Measurements from ENCODE around the gene RPL26. TPM values are rescaled to one million over a fixed set of nuclear protein-coding genes. Genes with fewer than 3 reads are reported as not detected.

The RPL26 gene
- total and polyA plus RNA-seq, 5 donors = 912 to 2,058 (median 1,093) TPM

DNA sequence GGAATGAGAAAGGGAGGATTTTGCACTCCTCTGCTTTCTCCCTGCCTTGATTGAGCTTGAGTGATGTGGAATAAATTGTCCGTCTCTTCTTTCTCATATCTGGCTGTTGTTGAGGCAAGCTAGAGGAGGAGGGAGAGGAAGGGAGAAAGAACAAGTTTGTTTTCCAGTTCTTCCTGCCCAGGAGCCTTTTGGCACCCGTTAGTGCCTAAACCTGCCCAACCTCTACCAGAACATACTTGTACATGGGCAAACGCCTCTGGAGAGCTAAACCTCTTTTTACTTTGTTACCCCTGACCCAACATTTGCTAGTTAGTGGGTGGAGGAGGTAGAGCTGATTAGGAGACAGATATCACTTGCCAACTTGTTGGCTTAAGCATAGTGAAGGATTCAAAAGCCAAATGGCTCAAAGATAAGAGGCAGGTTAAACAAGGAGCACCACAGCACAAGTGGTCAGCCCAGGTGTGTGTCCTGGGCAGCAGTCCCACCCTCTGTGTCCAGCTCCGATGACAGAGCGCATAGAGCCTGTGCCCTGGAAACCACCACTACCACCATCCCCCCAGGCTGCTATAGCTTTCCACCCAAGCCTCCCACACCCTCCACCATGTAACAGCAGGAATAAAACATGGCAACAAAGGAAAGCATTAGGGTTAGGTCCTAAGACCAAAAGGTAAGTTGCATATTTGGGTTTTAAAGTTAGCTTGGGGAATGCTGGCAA lies 36.9 kb downstream of the RPL26 start:
- WGBS = 54% methylated on average over 5 of the region's 5 CpGs
- ATAC-seq (no peak), DNase-seq (no peak)
- no peaks in the 10 kb centered on the region for H3K4me1 ChIP-seq (ENCODE audit: control insufficient read depth, insufficient read depth, low read length)
- intact Hi-C loops (cut with DNase I) = no loop called here
- no peak overlapping the region for H3K4me3 ChIP-seq (ENCODE audit: low read length)
- no peaks in the 10 kb centered on the region for H3K27me3 ChIP-seq (ENCODE audit: control insufficient read depth, insufficient read depth)
- H3K9me3 ChIP-seq (ENCODE audit: control insufficient read depth, low read length) = no peaks in the 10 kb centered on the region
- H3K27ac ChIP-seq (ENCODE audit: low read length) = no peak overlapping the region

- no peak for DNase-seq
- no peaks in the 10 kb centered on the region for H3K27me3 ChIP-seq (ENCODE audit: control insufficient read depth, insufficient read depth)
- intact Hi-C loops (cut with DNase I) = no loop called here
- ATAC-seq = no peak
- WGBS = 66% methylated on average over 6 of the region's 6 CpGs
- H3K27ac ChIP-seq (ENCODE audit: low read length) = no peak overlapping the region
- no peak overlapping the region for H3K4me3 ChIP-seq (ENCODE audit: low read length)
- no peaks in the 10 kb centered on the region for H3K4me1 ChIP-seq (ENCODE audit: control insufficient read depth, insufficient read depth, low read length)
- H3K9me3 ChIP-seq (ENCODE audit: control insufficient read depth, low read length) = no peaks in the 10 kb centered on the region
These were observed 37.8 kb downstream of the RPL26 start for GRCh38 chr17:8345052-8345690.

GRCh38 chr17:8341456-8341855 lies 41.5 kb downstream of the RPL26 start:
- no peak for ATAC-seq
- H3K4me1 ChIP-seq (ENCODE audit: control insufficient read depth, insufficient read depth, low read length) = peaks cover 4% of the 10 kb centered on the region

DNA sequence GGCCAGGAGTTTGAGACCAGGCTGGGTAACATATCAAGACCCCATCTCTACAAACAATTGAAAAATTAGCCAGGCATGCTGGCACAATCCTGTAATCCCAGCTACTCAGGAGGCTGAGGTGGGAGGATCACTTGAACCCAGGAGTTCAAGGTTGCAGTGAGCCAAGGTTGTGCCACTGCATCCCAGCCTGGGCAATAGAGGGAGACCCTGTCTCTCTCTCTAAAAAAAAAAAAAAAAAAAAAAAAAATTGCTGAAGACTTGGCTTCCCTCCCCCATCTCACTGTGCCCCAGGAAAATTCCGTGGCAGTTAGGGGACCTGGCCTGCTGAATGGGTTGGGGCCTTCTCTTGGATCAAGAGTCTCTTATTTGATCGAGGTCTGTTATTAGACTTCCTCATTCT lies 43.5 kb downstream of the RPL26 start, which contains the start of gene ODF4:
TSS of gene ODF4 (plus strand) at position 301 of the 400 bp plus-strand sequence. CDS start 212 bp downstream, outside the sequence.
- DNase-seq (no peak), ATAC-seq (no peak)
- peaks cover 4% of the 10 kb centered on the region for H3K4me1 ChIP-seq (ENCODE audit: control insufficient read depth, insufficient read depth, low read length)
- intact Hi-C loops (cut with DNase I) = no loop called here
- no peaks in the 10 kb centered on the region for H3K9me3 ChIP-seq (ENCODE audit: control insufficient read depth, low read length)
- no peak within 1 kb of the TSS for H3K27ac ChIP-seq (ENCODE audit: low read length)
- H3K27me3 ChIP-seq (ENCODE audit: control insufficient read depth, insufficient read depth) = no peaks in the 10 kb centered on the region
- no peak within 1 kb of the TSS for H3K4me3 ChIP-seq (ENCODE audit: low read length)
- 84% methylated on average over 2 of the region's 2 CpGs for WGBS

More at GRCh38 chr17:8341456-8341855, 41.5 kb downstream of the RPL26 start:
- no peaks in the 10 kb centered on the region for H3K9me3 ChIP-seq (ENCODE audit: control insufficient read depth, low read length)
- DNase-seq = no peak
- WGBS = 61% methylated on average over 4 of the region's 4 CpGs
- H3K27ac ChIP-seq (ENCODE audit: low read length) = no peak overlapping the region
- intact Hi-C loops (cut with DNase I) = no loop called here
- H3K27me3 ChIP-seq (ENCODE audit: control insufficient read depth, insufficient read depth) = no peaks in the 10 kb centered on the region
- no peak overlapping the region for H3K4me3 ChIP-seq (ENCODE audit: low read length)

DNA sequence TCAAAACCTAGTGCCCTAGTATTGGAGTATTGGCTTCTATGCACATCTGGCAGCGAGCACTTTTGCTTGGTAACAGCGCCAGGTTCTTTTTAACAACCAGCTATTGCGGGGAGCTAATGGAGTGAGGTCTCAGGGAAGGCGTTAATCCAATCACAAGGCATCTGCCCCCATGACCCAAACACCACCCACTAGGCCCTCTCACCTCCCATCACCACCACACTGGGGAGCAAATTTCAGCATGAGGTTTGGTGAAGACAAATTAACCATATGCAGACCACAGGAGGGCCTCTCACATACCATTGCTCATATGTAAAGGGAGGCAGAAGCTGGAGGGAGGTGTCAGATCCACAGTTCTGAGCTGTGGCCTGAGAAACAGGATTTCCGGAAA lies 44.2 kb downstream of the RPL26 start:
- Histone ChIP-seq H3K27ac (ENCODE audit: low read length) (no peak overlapping the region), H3K4me3 (ENCODE audit: low read length) (no peak overlapping the region), H3K9me3 (ENCODE audit: control insufficient read depth, low read length) (no peaks in the 10 kb centered on the region), H3K4me1 (ENCODE audit: control insufficient read depth, insufficient read depth, low read length) (peaks cover 4% of the 10 kb centered on the region), H3K27me3 (ENCODE audit: control insufficient read depth, insufficient read depth) (no peaks in the 10 kb centered on the region)
- intact Hi-C loops (cut with DNase I) = no loop called here
- 76% methylated on average over 5 of the region's 5 CpGs for WGBS
- ATAC-seq = no peak
- no peak for DNase-seq

DNA sequence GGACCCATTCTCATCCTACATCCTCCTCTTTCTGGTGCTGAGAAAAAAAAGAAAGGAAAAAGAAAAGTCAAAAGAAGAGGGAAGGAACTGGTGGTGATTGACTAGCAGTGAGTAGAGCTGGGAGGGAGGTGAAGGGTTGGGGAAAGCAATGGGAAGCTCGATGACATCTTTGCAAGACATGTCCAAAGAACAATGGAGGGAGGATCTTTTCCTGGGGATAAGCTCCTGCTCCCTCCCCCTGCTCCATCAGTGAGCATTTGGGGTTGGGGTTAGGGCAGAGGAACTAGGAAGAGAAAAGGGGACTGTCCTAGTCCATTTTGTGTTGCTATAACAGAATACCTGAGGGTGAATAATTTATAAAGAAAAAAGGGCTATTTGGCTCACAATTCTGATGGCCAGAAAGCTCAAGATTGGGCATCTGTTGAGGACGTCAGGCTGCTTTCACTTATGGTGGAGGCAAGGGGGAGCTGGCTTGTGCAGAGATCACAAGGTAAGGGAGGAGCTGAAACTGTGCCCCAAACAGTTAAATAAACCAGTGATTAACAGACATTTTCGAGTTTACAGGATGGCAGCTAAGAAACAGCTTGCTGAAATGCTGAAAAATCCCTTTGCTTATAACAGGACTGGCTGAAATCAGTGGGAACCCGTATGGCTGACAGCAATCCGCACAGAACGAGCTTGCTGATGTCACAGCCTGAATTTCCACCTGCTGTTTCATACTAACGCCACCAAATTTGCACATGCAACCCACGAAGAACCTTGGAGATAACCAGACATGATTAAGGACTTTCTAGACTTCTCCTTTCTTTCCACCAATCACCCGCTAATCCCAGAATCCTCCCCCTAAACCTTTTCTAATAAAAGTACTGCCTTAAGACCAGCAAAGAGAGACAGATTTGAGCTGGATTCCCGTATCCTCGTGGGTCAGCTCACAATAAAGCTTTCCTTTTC lies 44.9 kb downstream of the RPL26 start:
- WGBS = 37% methylated on average over 11 of the region's 11 CpGs
- Histone ChIP-seq H3K9me3 (ENCODE audit: control insufficient read depth, low read length) (no peaks in the 10 kb centered on the region), H3K27ac (ENCODE audit: low read length) (no peak overlapping the region), H3K4me3 (ENCODE audit: low read length) (no peak overlapping the region), H3K27me3 (ENCODE audit: control insufficient read depth, insufficient read depth) (no peaks in the 10 kb centered on the region), H3K4me1 (ENCODE audit: control insufficient read depth, insufficient read depth, low read length) (peaks cover 4% of the 10 kb centered on the region)
- intact Hi-C loops (cut with DNase I) = no loop called here
- DNase-seq (no peak), ATAC-seq (no peak)

DNA sequence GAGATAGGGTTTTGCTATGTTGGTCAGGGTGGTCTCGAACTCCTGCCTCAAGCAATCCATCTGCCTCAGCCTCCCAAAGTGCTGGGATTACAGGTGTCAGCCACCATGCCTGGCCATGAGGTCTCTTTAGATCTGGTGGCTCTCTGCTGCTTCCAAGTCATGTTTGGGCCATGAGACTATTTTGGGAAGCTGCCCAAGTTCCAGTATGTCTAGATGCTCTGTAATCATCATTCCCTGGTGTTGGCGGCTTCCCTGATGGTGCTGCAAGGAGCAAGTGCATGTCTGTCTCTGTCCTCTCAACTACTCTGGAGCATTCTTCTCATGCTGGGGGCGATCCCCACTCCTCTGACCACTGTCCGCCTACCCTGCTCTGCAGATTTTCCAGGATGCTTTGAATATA lies 49.7 kb downstream of the RPL26 start:
- no peak overlapping the region for H3K4me3 ChIP-seq (ENCODE audit: low read length)
- intact Hi-C loops (cut with DNase I) = no loop called here
- WGBS = 84% methylated on average over 4 of the region's 4 CpGs
- no peak overlapping the region for H3K27ac ChIP-seq (ENCODE audit: low read length)
- ATAC-seq = peak in 1 of 2 donors; percentile 61
- no peak for DNase-seq
- no peaks in the 10 kb centered on the region for H3K27me3 ChIP-seq (ENCODE audit: control insufficient read depth, insufficient read depth)
- H3K4me1 ChIP-seq (ENCODE audit: control insufficient read depth, insufficient read depth, low read length) = no peaks in the 10 kb centered on the region
- H3K9me3 ChIP-seq (ENCODE audit: control insufficient read depth, low read length) = no peaks in the 10 kb centered on the region

GRCh38 chr17:8332688-8333087 lies 50.3 kb downstream of the RPL26 start:
- Histone ChIP-seq H3K9me3 (ENCODE audit: control insufficient read depth, low read length) (no peaks in the 10 kb centered on the region), H3K27me3 (ENCODE audit: control insufficient read depth, insufficient read depth) (no peaks in the 10 kb centered on the region), H3K4me3 (ENCODE audit: low read length) (no peak overlapping the region), H3K4me1 (ENCODE audit: control insufficient read depth, insufficient read depth, low read length) (no peaks in the 10 kb centered on the region), H3K27ac (ENCODE audit: low read length) (no peak overlapping the region)
- DNase-seq (peak in 2 of 3 donors; percentile 60 to 70), ATAC-seq (peak; percentile 51 to 76)
- 27% methylated on average over 5 of the region's 5 CpGs for WGBS
- intact Hi-C loops (cut with DNase I) = no loop called here

DNA sequence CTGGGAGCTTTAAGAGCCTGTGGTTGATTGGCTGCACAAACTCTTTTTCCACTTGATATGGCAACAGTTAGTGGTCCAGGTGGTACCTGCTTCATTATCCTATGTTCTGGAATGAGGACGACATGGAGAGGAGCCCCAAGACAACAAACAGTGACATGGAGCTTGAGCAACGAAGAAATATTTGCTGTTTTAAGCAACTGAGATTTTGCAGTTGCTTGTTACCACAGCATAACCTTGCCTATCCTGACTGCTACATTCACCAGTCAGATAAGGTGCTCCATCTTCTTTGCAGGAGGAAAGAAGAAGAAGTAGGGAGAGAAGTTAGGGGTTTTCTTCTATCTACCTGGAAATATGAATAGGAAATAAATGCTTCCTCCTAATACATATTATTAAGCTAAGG lies 50.9 kb downstream of the RPL26 start:
- no peaks in the 10 kb centered on the region for H3K4me1 ChIP-seq (ENCODE audit: control insufficient read depth, insufficient read depth, low read length)
- H3K27me3 ChIP-seq (ENCODE audit: control insufficient read depth, insufficient read depth) = no peaks in the 10 kb centered on the region
- intact Hi-C loops (cut with DNase I) = no loop called here
- ATAC-seq (no peak), DNase-seq (no peak)
- no peaks in the 10 kb centered on the region for H3K9me3 ChIP-seq (ENCODE audit: control insufficient read depth, low read length)
- H3K4me3 ChIP-seq (ENCODE audit: low read length) = no peak overlapping the region
- no peak overlapping the region for H3K27ac ChIP-seq (ENCODE audit: low read length)
- WGBS = 86% methylated on average over 2 of the region's 2 CpGs

All from right cardiac atrium (tissue), 5 donors.